ENCODE results near the gene STAT3. TPM values are rescaled to one million over a fixed set of nuclear protein-coding genes. Genes with fewer than 3 reads are reported as not detected.

STAT3 gene
- total RNA-seq, 5 donors from 2014 or later (not counting 1 experiment from before 2014, with no cell fraction given), result 113 to 242 (median 129) TPM

- peak overlapping the region; percentile 90 to 95 (median 94) for H3K4me3 Mint-ChIP-seq
- H3K4me1 ChIP-seq (ENCODE audit: control insufficient read depth in 1 of 2, extremely low read depth in 1 of 2, insufficient read depth in 2 of 2, low read length in 2 of 2), result peaks cover 13 to 20% of the 10 kb centered on the region in 2 experiments
- H3K9me3 ChIP-seq, result no peaks in the 10 kb centered on the region
- H3K36me3 Mint-ChIP-seq, result peaks cover 2% of the 10 kb centered on the region
- peak overlapping the region; percentile 75 to 81 for H3K4me3 ChIP-seq (ENCODE audit: control insufficient read depth in 1 of 2, extremely low read depth in 1 of 2, low read length in 1 of 2)
- H3K27ac ChIP-seq (ENCODE audit: low read length), result peak overlapping the region; percentile 98
- ATAC-seq (replicated peaks in 1 of 4), result no peak
- H3K27me3 Mint-ChIP-seq, result no peaks in the 10 kb centered on the region
- no peaks in the 10 kb centered on the region for H3K9me3 Mint-ChIP-seq
- H3K27me3 ChIP-seq (replicated peaks in 1 of 2; ENCODE audit: control insufficient read depth in 2 of 2, extremely low read depth in 1 of 2, insufficient read depth in 2 of 2, low read length in 1 of 2), result no peaks in the 10 kb centered on the region
- POLR2A ChIA-PET, result interaction anchor here in 1 of 2 donors (0.5 kb wide), 1 partner anchor 367 kb away, joined by 3 read pairs; no protein-coding TSS in a partner anchor
- peaks cover 63 to 65% (median 63%) of the 10 kb centered on the region in 3 donors for H3K4me1 Mint-ChIP-seq
- peak in 11 of 35 experiments; percentile 5 to 45 (median 17) for DNase-seq
- CTCF ChIA-PET, result interaction anchor here in 1 of 2 donors (0.6 kb wide), 1 partner anchor 18 kb away, joined by 3 read pairs; no protein-coding TSS in a partner anchor
- H3K27ac Mint-ChIP-seq, result peak overlapping the region; percentile 100
- no peaks in the 10 kb centered on the region for H3K36me3 ChIP-seq (ENCODE audit: control insufficient read depth in 2 of 2, extremely low read depth in 1 of 2, insufficient read depth in 1 of 2, low read length in 1 of 2)
- WGBS (ENCODE audit: insufficient coverage), result 0% methylated on average over 3 of the region's 8 CpGs
These were observed 1.2 kb downstream of the STAT3 start for GRCh38 chr17:42386777-42387657.

- H3K4me3 ChIP-seq (ENCODE audit: control insufficient read depth in 1 of 2, extremely low read depth in 1 of 2, low read length in 1 of 2), result no peak overlapping the region
- Mint-ChIP-seq H3K27me3 (no peaks in the 10 kb centered on the region), H3K36me3 (peaks cover 9% of the 10 kb centered on the region), H3K27ac (peak overlapping the region; percentile 12 to 17), H3K9me3 (no peaks in the 10 kb centered on the region), H3K4me1 (peaks cover 80 to 83% (median 81%) of the 10 kb centered on the region in 3 donors), H3K4me3 (no peak overlapping the region)
- no peaks in the 10 kb centered on the region for H3K27me3 ChIP-seq (replicated peaks in 1 of 2; ENCODE audit: control insufficient read depth in 2 of 2, extremely low read depth in 1 of 2, insufficient read depth in 2 of 2, low read length in 1 of 2)
- CTCF ChIA-PET, result interaction anchor here in 1 of 2 donors (0.6 kb wide), 1 partner anchor 1077 kb away, joined by 3 read pairs; no protein-coding TSS in a partner anchor
- H3K4me1 ChIP-seq (ENCODE audit: control insufficient read depth in 1 of 2, extremely low read depth in 1 of 2, insufficient read depth in 2 of 2, low read length in 2 of 2), result peaks cover 13 to 35% of the 10 kb centered on the region in 2 experiments
- WGBS (ENCODE audit: insufficient coverage), result no CpG with 5 or more reads among the region's 3 CpGs
- H3K36me3 ChIP-seq (ENCODE audit: control insufficient read depth in 2 of 2, extremely low read depth in 1 of 2, insufficient read depth in 1 of 2, low read length in 1 of 2), result no peaks in the 10 kb centered on the region
- POLR2A ChIA-PET, result interaction anchor here (0.6 kb wide), 2 partner anchors 23 to 230 kb away, joined by 3 to 4 read pairs; no protein-coding TSS in a partner anchor
- ATAC-seq (replicated peaks in 1 of 4), result no peak
- no peak overlapping the region for H3K27ac ChIP-seq (ENCODE audit: low read length)
- DNase-seq, result no peak
- H3K9me3 ChIP-seq, result no peaks in the 10 kb centered on the region
These were observed 6.3 kb downstream of the STAT3 start for GRCh38 chr17:42381898-42382297.

- peaks cover 8 to 29% of the 10 kb centered on the region in 2 experiments for H3K4me1 ChIP-seq (ENCODE audit: control insufficient read depth in 1 of 2, extremely low read depth in 1 of 2, insufficient read depth in 2 of 2, low read length in 2 of 2)
These were observed 7.3 kb downstream of the STAT3 start for GRCh38 chr17:42380935-42381334.

GRCh38 chr17:42378959-42379594, 9.2 kb downstream of the STAT3 start:
- Histone ChIP-seq H3K27me3 (replicated peaks in 1 of 2; ENCODE audit: control insufficient read depth in 2 of 2, extremely low read depth in 1 of 2, insufficient read depth in 2 of 2, low read length in 1 of 2) (no peaks in the 10 kb centered on the region), H3K36me3 (ENCODE audit: control insufficient read depth in 2 of 2, extremely low read depth in 1 of 2, insufficient read depth in 1 of 2, low read length in 1 of 2) (no peaks in the 10 kb centered on the region), H3K4me1 (ENCODE audit: control insufficient read depth in 1 of 2, extremely low read depth in 1 of 2, insufficient read depth in 2 of 2, low read length in 2 of 2) (peaks cover 8 to 22% of the 10 kb centered on the region in 2 experiments), H3K9me3 (no peaks in the 10 kb centered on the region), H3K4me3 (ENCODE audit: control insufficient read depth in 1 of 2, extremely low read depth in 1 of 2, low read length in 1 of 2) (peak overlapping the region; percentile 5 to 21), H3K27ac (ENCODE audit: low read length) (peak overlapping the region; percentile 40)
- POLR2A ChIA-PET, result interaction anchor here in 1 of 2 donors (0.5 to 2.1 kb wide), 2 partner anchors 10 to 200 kb away, joined by 3 to 18 read pairs; partner anchors contain the start of gene STAT3
- ATAC-seq (replicated peaks in 1 of 4) (peak; percentile 49 to 68 (median 64)), DNase-seq (peak in 1 of 35 experiments; percentile 35)
- H3K4me1 Mint-ChIP-seq, result peaks cover 73 to 78% (median 75%) of the 10 kb centered on the region in 3 donors
- H3K27me3 Mint-ChIP-seq, result no peaks in the 10 kb centered on the region
- 22% methylated on average over 3 of the region's 6 CpGs for WGBS (ENCODE audit: insufficient coverage)
- H3K4me3 Mint-ChIP-seq, result peak overlapping the region; percentile 75 to 81 (median 78)
- H3K36me3 Mint-ChIP-seq, result peaks cover 9% of the 10 kb centered on the region
- peak overlapping the region; percentile 81 to 90 for H3K27ac Mint-ChIP-seq
- no peaks in the 10 kb centered on the region for H3K9me3 Mint-ChIP-seq
- CTCF ChIA-PET, result interaction anchor here in 1 of 2 donors (1.0 kb wide), 1 partner anchor 24 kb away, joined by 4 read pairs; no protein-coding TSS in a partner anchor

More at GRCh38 chr17:42380935-42381334, 7.3 kb downstream of the STAT3 start:
- H3K27ac ChIP-seq (ENCODE audit: low read length), result no peak overlapping the region
- WGBS (ENCODE audit: insufficient coverage), result 75% methylated on average over 1 of the region's 3 CpGs
- ChIA-PET CTCF (no interaction called here), POLR2A (interaction anchor here in 1 of 2 donors (0.6 kb wide), 1 partner anchor 22 kb away, joined by 3 read pairs; no protein-coding TSS in a partner anchor)
- H3K4me3 Mint-ChIP-seq, result no peak overlapping the region
- no peaks in the 10 kb centered on the region for H3K9me3 ChIP-seq
- H3K9me3 Mint-ChIP-seq, result no peaks in the 10 kb centered on the region
- no peaks in the 10 kb centered on the region for H3K36me3 ChIP-seq (ENCODE audit: control insufficient read depth in 2 of 2, extremely low read depth in 1 of 2, insufficient read depth in 1 of 2, low read length in 1 of 2)
- H3K4me1 Mint-ChIP-seq, result peaks cover 75 to 77% (median 75%) of the 10 kb centered on the region in 3 donors
- ATAC-seq (replicated peaks in 1 of 4) (no peak), DNase-seq (no peak)
- H3K36me3 Mint-ChIP-seq, result peaks cover 9% of the 10 kb centered on the region
- H3K27me3 Mint-ChIP-seq, result no peaks in the 10 kb centered on the region
- H3K27me3 ChIP-seq (replicated peaks in 1 of 2; ENCODE audit: control insufficient read depth in 2 of 2, extremely low read depth in 1 of 2, insufficient read depth in 2 of 2, low read length in 1 of 2), result no peaks in the 10 kb centered on the region
- no peak overlapping the region for H3K4me3 ChIP-seq (ENCODE audit: control insufficient read depth in 1 of 2, extremely low read depth in 1 of 2, low read length in 1 of 2)
- peak overlapping the region; percentile 9 to 66 for H3K27ac Mint-ChIP-seq

GRCh38 chr17:42378359-42378958, 9.8 kb downstream of the STAT3 start:
- CTCF ChIA-PET, result interaction anchor here in 1 of 2 donors (0.5 to 1.0 kb wide), 2 partner anchors 25 to 228 kb away, joined by 4 read pairs; no protein-coding TSS in a partner anchor
- no peaks in the 10 kb centered on the region for H3K9me3 ChIP-seq
- POLR2A ChIA-PET, result interaction anchor here in 1 of 2 donors (0.5 to 2.1 kb wide), 2 partner anchors 10 to 200 kb away, joined by 3 to 18 read pairs; partner anchors contain the start of gene STAT3
- H3K4me1 ChIP-seq (ENCODE audit: control insufficient read depth in 1 of 2, extremely low read depth in 1 of 2, insufficient read depth in 2 of 2, low read length in 2 of 2), result peaks cover 8 to 22% of the 10 kb centered on the region in 2 experiments
- peak overlapping the region in 1 of 2 donors; percentile 21 for H3K4me3 ChIP-seq (ENCODE audit: control insufficient read depth in 1 of 2, extremely low read depth in 1 of 2, low read length in 1 of 2)
- ATAC-seq (replicated peaks in 1 of 4) (no peak), DNase-seq (no peak)
- H3K36me3 ChIP-seq (ENCODE audit: control insufficient read depth in 2 of 2, extremely low read depth in 1 of 2, insufficient read depth in 1 of 2, low read length in 1 of 2), result peaks cover 0 to 2% of the 10 kb centered on the region in 2 donors
- Mint-ChIP-seq H3K4me3 (peak overlapping the region; percentile 75 to 81 (median 78)), H3K9me3 (no peaks in the 10 kb centered on the region), H3K27ac (peak overlapping the region; percentile 81 to 90), H3K4me1 (peaks cover 73 to 74% (median 73%) of the 10 kb centered on the region in 3 donors), H3K36me3 (peaks cover 12% of the 10 kb centered on the region), H3K27me3 (no peaks in the 10 kb centered on the region)
- H3K27me3 ChIP-seq (replicated peaks in 1 of 2; ENCODE audit: control insufficient read depth in 2 of 2, extremely low read depth in 1 of 2, insufficient read depth in 2 of 2, low read length in 1 of 2), result no peaks in the 10 kb centered on the region
- 62% methylated on average over 3 of the region's 10 CpGs for WGBS (ENCODE audit: insufficient coverage)
- peak overlapping the region; percentile 40 for H3K27ac ChIP-seq (ENCODE audit: low read length)

Measured in T-cell (primary cell).